GM23338 (cell line): ENCODE results near the gene LRIT2. TPM values are rescaled to one million over a fixed set of nuclear protein-coding genes. Genes with fewer than 3 reads are reported as not detected.

Source experiments
- ATAC-seq: fragments of 200-7000 bp; cut with Tn5 transposase; 3 replicates; pipeline ENCODE4 v1.9.1; 2020
- DNase-seq: peaks from one replicate; pipeline ENCODE4 v3.0.0-alpha.2; 2015; ENCODE audit warnings: low spot score
- H2AFZ ChIP-seq: fragments of 200-600 bp; sonication (generic); 2 replicates; pipeline ENCODE4 v1.8.0; 2016; ENCODE audit warnings: antibody characterized with exemption, mild to moderate bottlenecking, moderate library complexity
- H3F3A ChIP-seq: fragments of 200-600 bp; sonication (generic); replicated peaks from 2 replicates; pipeline ENCODE4 v1.8.0; 2017; ENCODE audit warnings: antibody characterized with exemption, mixed run types, low read depth
- H3K27ac ChIP-seq: fragments of 200-600 bp; sonication (generic); 2 replicates; pipeline ENCODE4 v1.6.1; 2016; ENCODE audit warnings: low read depth
- H3K27me3 ChIP-seq: fragments of 200-600 bp; sonication (generic); 2 replicates; pipeline ENCODE4 v1.8.0; 2016; ENCODE audit warnings: mild to moderate bottlenecking, mixed run types, moderate library complexity; ENCODE audit not compliant: insufficient read depth
- H3K36me3 ChIP-seq: fragments of 200-600 bp; sonication (generic); 2 replicates; pipeline ENCODE4 v1.8.0; 2016; ENCODE audit warnings: mild to moderate bottlenecking; ENCODE audit not compliant: insufficient read depth
- H3K4me1 ChIP-seq: fragments of 200-600 bp; sonication (generic); 2 replicates; pipeline ENCODE4 v1.8.0; 2016; ENCODE audit warnings: mild to moderate bottlenecking, moderate library complexity; ENCODE audit not compliant: insufficient read depth
- H3K4me2 ChIP-seq: fragments of 200-600 bp; sonication (generic); 2 replicates; pipeline ENCODE4 v1.7.1; 2017; ENCODE audit warnings: mixed run types
- H3K4me3 ChIP-seq: fragments of 200-600 bp; sonication (generic); 2 replicates; pipeline ENCODE4 v1.6.1; 2016; ENCODE audit warnings: mixed run types
- H3K79me2 ChIP-seq: fragments of 200-600 bp; sonication (generic); replicated peaks from 2 replicates; pipeline ENCODE4 v1.8.0; 2017; ENCODE audit warnings: mild to moderate bottlenecking; ENCODE audit not compliant: insufficient read depth
- H3K9me2 ChIP-seq: fragments of 200-600 bp; sonication (generic); 2 replicates; pipeline ENCODE4 v1.8.0; 2017; ENCODE audit not compliant: insufficient read depth
- H4K20me1 ChIP-seq: fragments of 200-600 bp; sonication (generic); replicated peaks from 2 replicates; pipeline ENCODE4 v1.8.0; 2017; ENCODE audit warnings: mild to moderate bottlenecking; ENCODE audit not compliant: insufficient read depth
- H3K27ac Mint-ChIP-seq: 2 replicates; pipeline ENCODE4 v1.8.0; 2020; ENCODE audit warnings: inconsistent platforms, mild to moderate bottlenecking, moderate library complexity, mixed read lengths
- H3K27me3 Mint-ChIP-seq: 3 replicates; pipeline ENCODE4 v1.8.0; 2022; ENCODE audit warnings: low read depth, mild to moderate bottlenecking, moderate library complexity, mixed read lengths, inconsistent platforms; ENCODE audit not compliant: insufficient read depth, poor library complexity
- H3K36me3 Mint-ChIP-seq: 3 replicates; pipeline ENCODE4 v1.8.0; 2021; ENCODE audit warnings: low read depth, mild to moderate bottlenecking, inconsistent platforms, moderate library complexity, mixed read lengths
- H3K4me1 Mint-ChIP-seq: 3 replicates; pipeline ENCODE4 v1.8.0; 2020; ENCODE audit warnings: mild to moderate bottlenecking, inconsistent platforms, mixed read lengths
- H3K4me3 Mint-ChIP-seq: 3 replicates; pipeline ENCODE4 v1.8.0; 2021; ENCODE audit warnings: moderate library complexity, mild to moderate bottlenecking, inconsistent platforms, mixed read lengths
- H3K9me3 Mint-ChIP-seq: 3 replicates; pipeline ENCODE4 v1.8.0; 2020; ENCODE audit warnings: moderate library complexity, mild to moderate bottlenecking, inconsistent platforms, mixed read lengths
- EZH2 ChIP-seq: fragments of 200-600 bp; sonication (generic); IDR thresholded peaks from one replicate; pipeline ENCODE4 v1.8.0; 2017; ENCODE audit warnings: antibody characterized with exemption, mild to moderate bottlenecking, low read depth; ENCODE audit not compliant: unreplicated experiment
- EZH2phosphoT487 ChIP-seq: fragments of 200-600 bp; sonication (generic); IDR thresholded peaks from one replicate; pipeline ENCODE4 v1.8.1; 2018; ENCODE audit warnings: antibody characterized with exemption; ENCODE audit not compliant: unreplicated experiment
- JUNB ChIP-seq: IDR thresholded peaks from one replicate; pipeline ENCODE4 v1.6.1; 2016; ENCODE audit warnings: antibody characterized with exemption; ENCODE audit not compliant: unreplicated experiment
- POLR2AphosphoS5 ChIP-seq: IDR thresholded peaks from 2 replicates; pipeline ENCODE4 v1.6.1; 2016; ENCODE audit warnings: antibody characterized with exemption, low read depth
- STAT1 ChIP-seq: IDR thresholded peaks from one replicate; pipeline ENCODE4 v1.6.1; 2016; ENCODE audit warnings: antibody characterized with exemption; ENCODE audit not compliant: unreplicated experiment
- ZNF114 ChIP-seq: fragments of 250-450 bp; sonication (Bioruptor Pico); IDR thresholded peaks from 2 replicates; pipeline ENCODE4 v1.5.0; 2020; ENCODE audit warnings: mild to moderate bottlenecking, moderate library complexity
- ZNF331 ChIP-seq: fragments of 250-450 bp; sonication (Bioruptor Pico); IDR thresholded peaks from 2 replicates; pipeline ENCODE4 v1.5.0; 2020; ENCODE audit warnings: low read depth, mild to moderate bottlenecking, moderate library complexity
- polyA plus RNA-seq: library from polyadenylated mRNA; unstranded; fragments of >200 nt; fragmentation: Nextera tagmentation; extraction: Ambion mirVana; gene quantifications from 2 replicates; pipeline ENCODE4 v1.2.1, GENCODE V29; 2016
- total RNA-seq: library from RNA; depleted of rRNA; stranded (reverse); fragments of >200 nt; shearing (Covaris generic); gene quantifications from 2 replicates; pipeline ENCODE4 v1.2.3, GENCODE V29; 2014
- TF ChIP-seq, protein P1 (sequence below): fragments of 250-450 bp; sonication (Bioruptor Pico); IDR thresholded peaks from 2 replicates; pipeline ENCODE4 v1.5.0; 2020; ENCODE audit warnings: mild to moderate bottlenecking, moderate library complexity
- TF ChIP-seq, protein P2 (sequence below), 2 experiments: fragments of 200-600 bp in 1 of 2; sonication (generic) in 1 of 2; conservative IDR thresholded peaks; 2 replicates each; pipeline versions ENCODE4 v1.5.1 to v1.6.1; 2016 to 2017; ENCODE audit warnings: antibody characterized with exemption in 2 of 2, low read depth in 2 of 2, mild to moderate bottlenecking in 2 of 2, moderate library complexity in 1 of 2
- TF ChIP-seq, protein P3 (sequence below): IDR thresholded peaks from 2 replicates; pipeline ENCODE4 v1.6.1; 2016; ENCODE audit warnings: antibody characterized with exemption

The LRIT2 gene
- total and polyA plus RNA-seq, 2 experiments from 2014 or later = not detected

GRCh38 chr10:84211566-84211965 lies 13.8 kb downstream of the LRIT2 start:
- no peak overlapping the region for H3K4me3 Mint-ChIP-seq
- H3K27ac Mint-ChIP-seq = no peak overlapping the region
- DNase-seq (no peak), ATAC-seq (no peak)
- peaks cover 7% of the 10 kb centered on the region; the same call in 2 of the 3 replicates for H3K4me1 Mint-ChIP-seq
- Histone ChIP-seq H3K79me2 (no peaks in the 10 kb centered on the region), H4K20me1 (no peaks in the 10 kb centered on the region), H3K27me3 (no peaks in the 10 kb centered on the region), H2AFZ (no peak overlapping the region), H3K36me3 (no peaks in the 10 kb centered on the region), H3K4me1 (no peaks in the 10 kb centered on the region), H3F3A (no peaks in the 10 kb centered on the region), H3K9me2 (no peaks in the 10 kb centered on the region), H3K4me2 (no peak overlapping the region), H3K27ac (no peak overlapping the region), H3K4me3 (no peak overlapping the region)
- TF ChIP-seq EZH2phosphoT487 = no peak
- TF ChIP-seq STAT1 = no peak
- no peak for TF ChIP-seq ZNF331 (CRISPR knock-in tag)
- no peak for TF ChIP-seq EZH2
- TF ChIP-seq JUNB = no peak
- TF ChIP-seq POLR2AphosphoS5 = no peak
- TF ChIP-seq, protein P1, sequence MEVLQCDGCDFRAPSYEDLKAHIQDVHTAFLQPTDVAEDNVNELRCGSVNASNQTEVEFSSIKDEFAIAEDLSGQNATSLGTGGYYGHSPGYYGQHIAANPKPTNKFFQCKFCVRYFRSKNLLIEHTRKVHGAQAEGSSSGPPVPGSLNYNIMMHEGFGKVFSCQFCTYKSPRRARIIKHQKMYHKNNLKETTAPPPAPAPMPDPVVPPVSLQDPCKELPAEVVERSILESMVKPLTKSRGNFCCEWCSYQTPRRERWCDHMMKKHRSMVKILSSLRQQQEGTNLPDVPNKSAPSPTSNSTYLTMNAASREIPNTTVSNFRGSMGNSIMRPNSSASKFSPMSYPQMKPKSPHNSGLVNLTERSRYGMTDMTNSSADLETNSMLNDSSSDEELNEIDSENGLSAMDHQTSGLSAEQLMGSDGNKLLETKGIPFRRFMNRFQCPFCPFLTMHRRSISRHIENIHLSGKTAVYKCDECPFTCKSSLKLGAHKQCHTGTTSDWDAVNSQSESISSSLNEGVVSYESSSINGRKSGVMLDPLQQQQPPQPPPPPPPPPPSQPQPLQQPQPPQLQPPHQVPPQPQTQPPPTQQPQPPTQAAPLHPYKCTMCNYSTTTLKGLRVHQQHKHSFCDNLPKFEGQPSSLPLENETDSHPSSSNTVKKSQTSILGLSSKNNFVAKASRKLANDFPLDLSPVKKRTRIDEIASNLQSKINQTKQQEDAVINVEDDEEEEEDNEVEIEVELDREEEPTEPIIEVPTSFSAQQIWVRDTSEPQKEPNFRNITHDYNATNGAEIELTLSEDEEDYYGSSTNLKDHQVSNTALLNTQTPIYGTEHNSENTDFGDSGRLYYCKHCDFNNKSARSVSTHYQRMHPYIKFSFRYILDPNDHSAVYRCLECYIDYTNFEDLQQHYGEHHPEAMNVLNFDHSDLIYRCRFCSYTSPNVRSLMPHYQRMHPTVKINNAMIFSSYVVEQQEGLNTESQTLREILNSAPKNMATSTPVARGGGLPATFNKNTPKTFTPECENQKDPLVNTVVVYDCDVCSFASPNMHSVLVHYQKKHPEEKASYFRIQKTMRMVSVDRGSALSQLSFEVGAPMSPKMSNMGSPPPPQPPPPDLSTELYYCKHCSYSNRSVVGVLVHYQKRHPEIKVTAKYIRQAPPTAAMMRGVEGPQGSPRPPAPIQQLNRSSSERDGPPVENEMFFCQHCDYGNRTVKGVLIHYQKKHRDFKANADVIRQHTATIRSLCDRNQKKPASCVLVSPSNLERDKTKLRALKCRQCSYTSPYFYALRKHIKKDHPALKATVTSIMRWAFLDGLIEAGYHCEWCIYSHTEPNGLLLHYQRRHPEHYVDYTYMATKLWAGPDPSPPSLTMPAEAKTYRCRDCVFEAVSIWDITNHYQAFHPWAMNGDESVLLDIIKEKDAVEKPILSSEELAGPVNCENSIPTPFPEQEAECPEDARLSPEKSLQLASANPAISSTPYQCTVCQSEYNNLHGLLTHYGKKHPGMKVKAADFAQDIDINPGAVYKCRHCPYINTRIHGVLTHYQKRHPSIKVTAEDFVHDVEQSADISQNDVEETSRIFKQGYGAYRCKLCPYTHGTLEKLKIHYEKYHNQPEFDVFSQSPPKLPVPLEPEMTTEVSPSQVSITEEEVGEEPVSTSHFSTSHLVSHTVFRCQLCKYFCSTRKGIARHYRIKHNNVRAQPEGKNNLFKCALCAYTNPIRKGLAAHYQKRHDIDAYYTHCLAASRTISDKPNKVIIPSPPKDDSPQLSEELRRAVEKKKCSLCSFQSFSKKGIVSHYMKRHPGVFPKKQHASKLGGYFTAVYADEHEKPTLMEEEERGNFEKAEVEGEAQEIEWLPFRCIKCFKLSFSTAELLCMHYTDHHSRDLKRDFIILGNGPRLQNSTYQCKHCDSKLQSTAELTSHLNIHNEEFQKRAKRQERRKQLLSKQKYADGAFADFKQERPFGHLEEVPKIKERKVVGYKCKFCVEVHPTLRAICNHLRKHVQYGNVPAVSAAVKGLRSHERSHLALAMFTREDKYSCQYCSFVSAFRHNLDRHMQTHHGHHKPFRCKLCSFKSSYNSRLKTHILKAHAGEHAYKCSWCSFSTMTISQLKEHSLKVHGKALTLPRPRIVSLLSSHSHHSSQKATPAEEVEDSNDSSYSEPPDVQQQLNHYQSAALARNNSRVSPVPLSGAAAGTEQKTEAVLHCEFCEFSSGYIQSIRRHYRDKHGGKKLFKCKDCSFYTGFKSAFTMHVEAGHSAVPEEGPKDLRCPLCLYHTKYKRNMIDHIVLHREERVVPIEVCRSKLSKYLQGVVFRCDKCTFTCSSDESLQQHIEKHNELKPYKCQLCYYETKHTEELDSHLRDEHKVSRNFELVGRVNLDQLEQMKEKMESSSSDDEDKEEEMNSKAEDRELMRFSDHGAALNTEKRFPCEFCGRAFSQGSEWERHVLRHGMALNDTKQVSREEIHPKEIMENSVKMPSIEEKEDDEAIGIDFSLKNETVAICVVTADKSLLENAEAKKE (CRISPR knock-in tag) = no peak
- H3K36me3 Mint-ChIP-seq = no peaks in the 10 kb centered on the region
- no peaks in the 10 kb centered on the region; the same call in 1 of the 3 replicates for H3K9me3 Mint-ChIP-seq
- peaks cover 3% of the 10 kb centered on the region for H3K27me3 Mint-ChIP-seq

DNA sequence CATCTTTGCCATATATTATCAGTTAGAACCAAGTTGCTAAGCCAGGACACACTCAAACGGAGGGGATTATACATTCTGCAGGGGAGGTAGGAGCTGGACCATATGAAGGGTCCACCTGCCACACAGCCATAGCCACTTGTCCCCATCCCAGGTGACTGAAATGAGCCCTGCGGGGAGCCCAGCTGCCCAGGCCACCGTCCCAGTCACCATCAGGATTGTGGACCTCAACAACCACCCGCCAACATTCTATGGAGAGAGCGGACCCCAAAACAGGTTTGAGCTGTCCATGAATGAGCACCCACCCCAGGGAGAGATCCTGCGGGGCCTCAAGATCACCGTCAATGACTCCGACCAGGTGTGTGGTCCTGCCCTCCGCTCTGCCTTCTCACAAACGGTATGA lies 17.3 kb downstream of the LRIT2 start:
- Mint-ChIP-seq H3K9me3 (no peaks in the 10 kb centered on the region), H3K4me1 (no peaks in the 10 kb centered on the region), H3K27ac (no peak overlapping the region), H3K4me3 (no peak overlapping the region), H3K27me3 (peaks cover 3% of the 10 kb centered on the region), H3K36me3 (no peaks in the 10 kb centered on the region)
- no peak for DNase-seq
- H2AFZ ChIP-seq = no peak overlapping the region
- H3K4me3 ChIP-seq = no peak overlapping the region
- no peaks in the 10 kb centered on the region; the same call in 1 of the 2 replicates for H4K20me1 ChIP-seq
- H3K9me2 ChIP-seq = no peaks in the 10 kb centered on the region
- no peak for ATAC-seq
- no peak overlapping the region for H3K27ac ChIP-seq
- no peaks in the 10 kb centered on the region for H3K27me3 ChIP-seq
- no peaks in the 10 kb centered on the region for H3K4me1 ChIP-seq
- H3F3A ChIP-seq = no peaks in the 10 kb centered on the region
- H3K36me3 ChIP-seq = no peaks in the 10 kb centered on the region
- no peaks in the 10 kb centered on the region for H3K79me2 ChIP-seq
- no peak overlapping the region for H3K4me2 ChIP-seq
- TF ChIP-seq EZH2phosphoT487 (no peak), ZNF331 (CRISPR knock-in tag) (no peak), ZNF114 (CRISPR knock-in tag) (no peak), JUNB (no peak), POLR2AphosphoS5 (no peak)
- TF ChIP-seq, protein P2, sequence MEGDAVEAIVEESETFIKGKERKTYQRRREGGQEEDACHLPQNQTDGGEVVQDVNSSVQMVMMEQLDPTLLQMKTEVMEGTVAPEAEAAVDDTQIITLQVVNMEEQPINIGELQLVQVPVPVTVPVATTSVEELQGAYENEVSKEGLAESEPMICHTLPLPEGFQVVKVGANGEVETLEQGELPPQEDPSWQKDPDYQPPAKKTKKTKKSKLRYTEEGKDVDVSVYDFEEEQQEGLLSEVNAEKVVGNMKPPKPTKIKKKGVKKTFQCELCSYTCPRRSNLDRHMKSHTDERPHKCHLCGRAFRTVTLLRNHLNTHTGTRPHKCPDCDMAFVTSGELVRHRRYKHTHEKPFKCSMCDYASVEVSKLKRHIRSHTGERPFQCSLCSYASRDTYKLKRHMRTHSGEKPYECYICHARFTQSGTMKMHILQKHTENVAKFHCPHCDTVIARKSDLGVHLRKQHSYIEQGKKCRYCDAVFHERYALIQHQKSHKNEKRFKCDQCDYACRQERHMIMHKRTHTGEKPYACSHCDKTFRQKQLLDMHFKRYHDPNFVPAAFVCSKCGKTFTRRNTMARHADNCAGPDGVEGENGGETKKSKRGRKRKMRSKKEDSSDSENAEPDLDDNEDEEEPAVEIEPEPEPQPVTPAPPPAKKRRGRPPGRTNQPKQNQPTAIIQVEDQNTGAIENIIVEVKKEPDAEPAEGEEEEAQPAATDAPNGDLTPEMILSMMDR (conservative IDR thresholded peaks at IDR 0.05; ENCODE audit: low read depth in 2 of 2) = no peak
- TF ChIP-seq, protein P3, sequence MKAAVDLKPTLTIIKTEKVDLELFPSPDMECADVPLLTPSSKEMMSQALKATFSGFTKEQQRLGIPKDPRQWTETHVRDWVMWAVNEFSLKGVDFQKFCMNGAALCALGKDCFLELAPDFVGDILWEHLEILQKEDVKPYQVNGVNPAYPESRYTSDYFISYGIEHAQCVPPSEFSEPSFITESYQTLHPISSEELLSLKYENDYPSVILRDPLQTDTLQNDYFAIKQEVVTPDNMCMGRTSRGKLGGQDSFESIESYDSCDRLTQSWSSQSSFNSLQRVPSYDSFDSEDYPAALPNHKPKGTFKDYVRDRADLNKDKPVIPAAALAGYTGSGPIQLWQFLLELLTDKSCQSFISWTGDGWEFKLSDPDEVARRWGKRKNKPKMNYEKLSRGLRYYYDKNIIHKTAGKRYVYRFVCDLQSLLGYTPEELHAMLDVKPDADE = no peak
